Measurements from ENCODE around the gene ASIP. TPM values are rescaled to one million over a fixed set of nuclear protein-coding genes. Genes with fewer than 3 reads are reported as not detected.

The ASIP gene
- total RNA-seq, 4 donors from 2014 or later: 3.5 TPM; not detected in 3

- Histone ChIP-seq H3K9me3 (no peaks in the 10 kb centered on the region), H3K27me3 (no peaks in the 10 kb centered on the region), H3K4me1 (peaks cover 0 to 27% (median 13%) of the 10 kb centered on the region in 3 donors), H3K4me3 (peak overlapping the region in 1 of 2 donors; percentile 92), H3K27ac (peak overlapping the region in 1 of 4 donors; percentile 97), H3K36me3 (no peaks in the 10 kb centered on the region)
- WGBS, 2 donors (ENCODE audit: low coverage in 1 of 2): 73 to 80% methylated on average over 3 to 4 of the region's 17 CpGs
- TF ChIP-seq POLR2A (IDR thresholded peaks at IDR 0.05) (no peak), POLR2AphosphoS5 (IDR thresholded peaks at IDR 0.05) (no peak), EP300 (IDR thresholded peaks at IDR 0.05) (no peak), CTCF (IDR thresholded peaks at IDR 0.05) (no peak)
- ATAC-seq: no peak
Measured at GRCh38 chr20:34301587-34302311, 60.5 kb downstream of the ASIP start.

DNA sequence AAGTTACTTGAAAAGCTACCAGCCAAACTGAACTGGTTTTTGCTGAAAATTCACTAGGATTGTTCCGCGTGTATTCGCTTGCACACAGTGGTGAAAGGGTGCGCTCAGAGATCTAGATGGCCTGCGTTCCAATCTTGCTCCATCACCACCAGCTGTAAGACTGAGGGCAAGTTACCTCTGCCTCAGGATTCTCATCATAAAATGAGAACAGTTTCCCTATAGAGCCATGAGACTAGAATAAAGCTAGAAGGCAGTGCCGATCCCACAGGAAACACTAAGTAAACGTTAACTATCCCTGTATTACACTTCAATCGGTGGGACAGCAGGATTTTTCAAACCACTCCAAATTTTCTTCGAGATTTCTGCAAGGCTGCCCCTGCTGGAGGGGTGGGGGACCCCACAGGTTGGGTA, 61.1 kb downstream of the ASIP start:
- Histone ChIP-seq H3K9me3 (no peaks in the 10 kb centered on the region), H3K4me3 (peak overlapping the region; percentile 76 to 92), H3K27ac (peak overlapping the region; percentile 60 to 97 (median 92)), H3K27me3 (no peaks in the 10 kb centered on the region), H3K4me1 (peaks cover 0 to 27% (median 13%) of the 10 kb centered on the region in 3 donors), H3K36me3 (no peaks in the 10 kb centered on the region)
- no peak for TF ChIP-seq POLR2AphosphoS5 (IDR thresholded peaks at IDR 0.05)
- TF ChIP-seq CTCF (IDR thresholded peaks at IDR 0.05): no peak
- no peak for TF ChIP-seq POLR2A (IDR thresholded peaks at IDR 0.05)
- TF ChIP-seq EP300 (IDR thresholded peaks at IDR 0.05): no peak
- ATAC-seq: no peak
- WGBS, 2 donors (ENCODE audit: low coverage in 1 of 2): 7 to 10% methylated on average over 5 of the region's 9 CpGs

DNA sequence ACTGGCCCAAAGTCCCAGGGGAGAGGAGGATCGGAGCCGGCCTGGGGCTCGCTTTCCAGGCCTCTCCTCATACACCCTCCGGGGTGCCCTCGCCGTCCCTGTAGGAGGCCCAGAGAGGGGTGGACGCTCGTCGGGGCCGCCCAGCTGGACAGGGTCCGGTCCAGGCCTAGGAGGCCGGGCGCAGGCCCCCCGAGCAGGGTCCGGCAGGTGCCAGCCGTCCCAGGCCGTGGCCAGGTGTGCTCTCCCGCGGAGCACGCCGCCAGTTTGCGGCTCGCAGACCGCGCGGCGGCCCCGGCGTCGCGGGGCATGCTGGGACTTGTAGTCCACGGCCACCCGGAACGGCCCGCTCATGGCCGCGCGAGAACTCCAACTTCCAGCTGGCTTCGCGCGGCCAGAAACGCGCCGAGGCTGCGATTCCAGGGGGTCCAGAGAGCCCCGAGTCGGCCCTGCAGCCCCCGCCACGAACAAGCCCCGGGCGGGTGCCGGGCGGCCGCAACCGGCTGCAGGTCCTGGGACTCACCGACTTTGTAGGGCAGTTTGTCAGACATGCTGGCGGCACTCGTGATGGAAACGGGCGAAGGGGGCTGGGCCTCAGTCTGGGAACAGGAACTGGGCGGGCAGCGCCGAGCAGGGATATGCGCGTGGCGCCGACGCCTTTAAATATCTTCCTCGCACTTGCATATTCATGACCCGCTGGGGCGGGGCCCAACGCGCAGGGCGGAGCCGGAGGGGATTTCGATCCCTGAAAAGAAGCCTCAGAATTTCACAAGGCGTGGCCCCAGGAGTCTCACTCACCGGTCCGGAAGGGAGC, 61.7 kb downstream of the ASIP start, which contains the start of gene AHCY:
AHCY (minus strand) TSS at position 633 of the 811 bp plus-strand sequence; CDS start at position 548, 85 bp downstream.
- Histone ChIP-seq H3K9me3 (no peaks in the 10 kb centered on the region), H3K4me1 (peaks cover 0 to 27% (median 13%) of the 10 kb centered on the region in 3 donors), H3K27me3 (no peaks in the 10 kb centered on the region), H3K4me3 (peak within 1 kb of the TSS; percentile 76 to 92), H3K36me3 (no peaks in the 10 kb centered on the region), H3K27ac (peak within 1 kb of the TSS; percentile 60 to 97 (median 92))
- 0% methylated on average over 3 of the region's 79 CpGs for WGBS, 2 donors (ENCODE audit: low coverage in 1 of 2)
- TF ChIP-seq POLR2A (IDR thresholded peaks at IDR 0.05) (peak; percentile 63 to 71), POLR2AphosphoS5 (IDR thresholded peaks at IDR 0.05) (peak; percentile 58), EP300 (IDR thresholded peaks at IDR 0.05) (no peak), CTCF (IDR thresholded peaks at IDR 0.05) (peak in 2 of 4 experiments; percentile 7 to 24)
- peak; percentile 98 for ATAC-seq

DNA sequence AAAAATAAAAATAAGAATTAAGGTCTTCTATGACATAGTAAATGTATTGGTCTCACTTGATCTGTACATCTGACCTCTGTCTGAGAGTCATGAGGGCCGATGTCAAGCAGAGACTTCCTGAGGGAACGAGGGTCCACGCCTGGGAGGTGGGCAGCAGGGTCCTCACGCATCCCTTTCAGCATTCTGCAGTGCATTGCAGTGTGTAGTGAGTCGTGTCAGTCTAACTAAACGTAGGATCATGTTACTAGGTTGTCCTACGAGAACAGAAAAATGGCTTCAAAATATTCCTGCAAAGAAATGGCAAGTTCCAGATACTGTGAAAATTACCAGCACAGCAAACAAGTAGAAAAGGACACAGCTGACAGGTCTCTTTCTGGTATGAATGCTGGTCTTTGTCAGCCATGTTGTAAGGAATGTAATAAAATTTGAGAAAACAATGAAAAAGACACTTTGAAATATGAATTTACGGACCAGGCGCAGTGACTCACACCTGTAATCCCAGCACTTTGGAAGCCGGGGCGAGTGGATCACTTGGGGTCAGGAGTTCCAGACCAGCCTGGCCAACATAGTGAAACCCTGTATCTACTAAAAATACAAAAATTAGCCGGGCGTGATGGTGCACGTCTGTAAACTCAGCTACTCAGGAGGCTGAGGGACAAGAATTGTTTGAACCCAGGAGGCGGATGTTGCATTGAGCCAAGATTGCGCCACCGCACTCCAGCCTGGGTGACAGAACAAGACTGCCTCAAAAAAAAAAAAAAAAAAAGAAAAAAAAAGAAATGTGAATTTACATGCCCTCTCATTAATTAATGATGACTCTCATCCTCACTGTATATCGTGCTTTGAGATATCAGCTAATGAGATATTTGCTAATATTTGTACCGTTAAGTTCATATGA, 64.4 kb downstream of the ASIP start:
- no peak for ATAC-seq
- no peaks in the 10 kb centered on the region for H3K9me3 ChIP-seq
- 72 to 75% methylated on average over 18 to 19 of the region's 19 CpGs for WGBS, 2 donors (ENCODE audit: low coverage in 1 of 2)
- H3K27ac ChIP-seq: no peak overlapping the region
- no peak for TF ChIP-seq POLR2AphosphoS5 (IDR thresholded peaks at IDR 0.05)
- TF ChIP-seq POLR2A (IDR thresholded peaks at IDR 0.05): no peak
- TF ChIP-seq EP300 (IDR thresholded peaks at IDR 0.05): no peak
- TF ChIP-seq CTCF (IDR thresholded peaks at IDR 0.05): no peak
- no peak overlapping the region for H3K4me3 ChIP-seq
- H3K36me3 ChIP-seq: no peaks in the 10 kb centered on the region
- peaks cover 0 to 27% (median 13%) of the 10 kb centered on the region in 3 donors for H3K4me1 ChIP-seq
- H3K27me3 ChIP-seq: no peaks in the 10 kb centered on the region

All from gastroesophageal sphincter (tissue), 4 donors.